ES-I3 (cell line): ENCODE measurements around the gene EFNA3.

ENCODE experiments used
- H3K36me3 ChIP-seq: 2 replicates; pipeline ENCODE4 v1.6.1; 2013; ENCODE audit warnings: mild to moderate bottlenecking, low read length, control low read depth, moderate library complexity; ENCODE audit not compliant: insufficient read depth
- H3K4me1 ChIP-seq: 2 replicates; pipeline ENCODE4 v1.6.1; 2013; ENCODE audit warnings: mild to moderate bottlenecking, control low read depth, low read length; ENCODE audit not compliant: insufficient read depth
- H3K9ac ChIP-seq: 2 replicates; pipeline ENCODE4 v1.6.1; 2013; ENCODE audit warnings: low read depth, mild to moderate bottlenecking, low read length, moderate library complexity
- H3K9me3 ChIP-seq: 2 replicates; pipeline ENCODE4 v1.6.1; 2013; ENCODE audit warnings: mild to moderate bottlenecking, low read length, moderate library complexity; ENCODE audit not compliant: control insufficient read depth, insufficient read depth

The EFNA3 gene

DNA sequence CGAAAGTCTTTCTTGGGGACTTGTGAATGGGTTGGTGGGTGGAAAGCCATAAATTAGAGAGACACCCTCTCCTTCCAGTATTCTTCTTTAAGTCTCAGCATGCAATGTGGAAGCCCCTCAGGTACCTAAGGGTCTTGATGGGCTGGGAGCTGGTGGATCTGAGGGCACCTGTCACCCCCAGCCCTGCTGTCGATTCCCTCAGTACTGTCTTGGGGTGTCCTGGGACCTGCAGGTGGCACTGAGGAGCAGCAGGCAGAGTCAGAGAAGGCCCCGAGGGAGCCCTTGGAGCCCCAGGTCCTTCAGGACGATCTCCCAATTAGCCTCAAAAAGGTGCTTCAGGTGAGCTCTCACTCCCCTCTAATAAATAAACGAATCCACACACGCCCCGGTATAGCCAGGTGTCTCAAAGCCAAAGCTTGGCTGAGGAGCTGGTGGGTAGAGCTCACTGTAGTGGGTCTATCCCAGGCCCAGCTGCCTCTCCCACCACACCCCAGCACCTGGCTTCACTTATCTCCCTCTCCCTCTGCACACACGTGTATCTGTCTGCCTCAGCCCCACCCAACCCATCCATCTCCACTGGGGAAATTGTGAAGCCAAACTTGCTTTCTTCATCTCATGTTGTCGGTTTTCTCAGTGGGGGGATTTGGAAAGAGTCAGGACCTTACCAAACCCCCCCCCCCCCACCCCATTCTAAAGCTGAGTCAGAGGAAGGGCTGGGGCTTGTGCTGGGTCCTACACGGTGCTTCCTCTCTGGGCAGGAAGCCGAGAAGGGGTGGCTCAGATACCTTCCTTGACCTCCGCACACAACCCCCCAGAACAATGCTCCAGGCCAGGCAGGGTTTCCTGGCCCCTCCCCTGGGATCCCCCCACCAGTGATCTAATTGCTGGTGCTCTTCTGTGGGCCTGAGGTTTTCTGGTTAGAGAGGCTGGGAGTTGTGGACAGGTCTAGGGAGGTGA lies 25.9 kb upstream of the EFNA3 start:
- Histone ChIP-seq H3K9ac (peak overlapping the region; percentile 78; the same call in 1 of the 2 replicates), H3K4me1 (peaks cover 11% of the 10 kb centered on the region; the same call in 1 of the 2 replicates), H3K36me3 (no peaks in the 10 kb centered on the region), H3K9me3 (no peaks in the 10 kb centered on the region)

GRCh38 chr1:155053531-155054105 lies 25.0 kb upstream of the EFNA3 start:
- Histone ChIP-seq H3K9me3 (no peaks in the 10 kb centered on the region), H3K4me1 (peaks cover 11% of the 10 kb centered on the region; the same call in 1 of the 2 replicates), H3K9ac (no peak overlapping the region), H3K36me3 (no peaks in the 10 kb centered on the region; the same call in 1 of the 2 replicates)

DNA sequence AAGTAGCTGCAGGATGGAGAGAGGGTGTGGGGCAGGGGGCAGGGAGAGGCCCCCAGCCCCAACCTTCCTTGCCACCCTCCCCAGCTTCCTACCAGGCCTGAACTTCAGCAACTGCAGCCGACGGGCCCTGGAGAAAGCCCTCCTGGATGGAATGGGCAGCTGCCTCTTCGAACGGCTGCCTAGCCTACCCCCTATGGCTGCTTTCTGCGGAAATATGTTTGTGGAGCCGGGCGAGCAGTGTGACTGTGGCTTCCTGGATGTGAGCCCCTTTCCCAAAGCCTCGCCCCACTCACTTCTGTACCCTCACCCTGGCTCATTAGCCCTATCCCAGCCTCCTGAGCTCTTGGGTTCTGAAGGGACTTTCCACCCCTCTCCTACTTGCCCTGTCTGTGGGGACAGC lies 21.5 kb upstream of the EFNA3 start:
- Histone ChIP-seq H3K9ac (no peak overlapping the region), H3K9me3 (no peaks in the 10 kb centered on the region), H3K36me3 (no peaks in the 10 kb centered on the region; the same call in 1 of the 2 replicates), H3K4me1 (peaks cover 6% of the 10 kb centered on the region; the same call in 1 of the 2 replicates)

- no peaks in the 10 kb centered on the region; the same call in 1 of the 2 replicates for H3K36me3 ChIP-seq
- H3K9ac ChIP-seq: no peak overlapping the region
- H3K4me1 ChIP-seq: peaks cover under 1% of the 10 kb centered on the region; the same call in 1 of the 2 replicates
- no peaks in the 10 kb centered on the region for H3K9me3 ChIP-seq
Measured at GRCh38 chr1:155057788-155058211, 20.8 kb upstream of the EFNA3 start.

DNA sequence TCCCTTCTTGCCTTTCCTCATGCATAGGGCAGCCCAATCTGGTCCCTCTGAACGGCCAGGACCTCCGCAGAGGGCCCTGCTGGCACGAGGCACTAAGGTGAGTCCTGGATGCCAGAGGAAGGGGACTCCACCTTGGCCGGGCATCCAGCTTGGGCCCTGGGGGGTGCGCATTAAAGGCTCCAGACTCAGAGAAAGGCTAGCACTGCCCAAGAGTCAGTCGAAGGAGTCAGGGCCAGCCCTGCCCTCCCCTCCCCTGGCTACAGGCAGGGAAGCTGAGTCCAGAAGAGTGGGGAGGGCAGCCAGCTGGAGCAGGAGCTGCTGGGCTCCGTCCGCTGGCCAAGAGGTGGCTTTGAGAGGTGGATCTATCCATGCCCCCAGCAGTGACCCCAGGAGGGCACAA lies 17.9 kb upstream of the EFNA3 start:
- no peaks in the 10 kb centered on the region; the same call in 1 of the 2 replicates for H3K36me3 ChIP-seq
- H3K4me1 ChIP-seq: no peaks in the 10 kb centered on the region
- H3K9ac ChIP-seq: no peak overlapping the region
- no peaks in the 10 kb centered on the region for H3K9me3 ChIP-seq

DNA sequence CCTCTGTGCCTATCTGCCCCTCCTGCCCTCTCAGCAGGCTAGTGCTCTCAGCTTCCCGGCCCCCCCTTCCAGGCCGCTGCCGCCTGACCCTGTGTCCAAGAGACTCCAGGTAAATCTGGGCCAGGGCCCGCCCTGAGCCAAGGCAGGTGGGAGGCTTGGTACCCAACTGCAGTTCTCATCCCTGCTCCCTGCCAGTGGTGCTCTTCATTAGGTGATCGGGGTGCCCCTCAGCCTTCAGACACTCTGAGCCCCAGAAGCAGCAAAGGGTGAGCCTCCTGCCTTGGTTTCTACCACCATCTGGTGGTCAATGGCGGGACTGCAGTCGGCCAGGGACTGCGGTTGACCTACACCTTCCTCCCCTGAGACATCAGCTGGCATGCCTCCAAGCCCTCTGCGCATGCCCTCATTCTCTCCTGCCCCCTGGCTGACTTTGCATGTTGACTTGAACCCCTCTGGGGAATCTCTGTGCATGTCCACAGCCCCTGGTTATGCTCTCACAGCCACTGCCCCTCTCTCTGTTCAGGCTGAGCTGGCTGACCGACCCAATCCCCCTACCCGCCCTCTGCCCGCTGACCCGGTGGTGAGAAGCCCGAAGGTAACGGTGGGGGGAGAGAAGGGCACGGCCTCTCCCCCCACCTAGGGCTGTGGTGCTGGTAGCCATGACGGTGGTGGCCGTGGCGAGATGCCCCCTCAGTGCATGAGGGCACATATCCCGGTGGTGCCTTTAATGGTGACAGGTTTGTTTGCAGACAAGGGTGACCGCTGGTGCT lies 17.1 kb upstream of the EFNA3 start:
- H3K36me3 ChIP-seq: no peaks in the 10 kb centered on the region; the same call in 1 of the 2 replicates
- H3K9ac ChIP-seq: peak overlapping the region; percentile 40; the same call in 1 of the 2 replicates
- no peaks in the 10 kb centered on the region for H3K9me3 ChIP-seq
- no peaks in the 10 kb centered on the region for H3K4me1 ChIP-seq

- H3K9ac ChIP-seq: peak overlapping the region; percentile 40; the same call in 1 of the 2 replicates
- H3K36me3 ChIP-seq: no peaks in the 10 kb centered on the region; the same call in 1 of the 2 replicates
- no peaks in the 10 kb centered on the region for H3K9me3 ChIP-seq
- H3K4me1 ChIP-seq: no peaks in the 10 kb centered on the region
Measured at GRCh38 chr1:155062151-155062686, 16.4 kb upstream of the EFNA3 start.

DNA sequence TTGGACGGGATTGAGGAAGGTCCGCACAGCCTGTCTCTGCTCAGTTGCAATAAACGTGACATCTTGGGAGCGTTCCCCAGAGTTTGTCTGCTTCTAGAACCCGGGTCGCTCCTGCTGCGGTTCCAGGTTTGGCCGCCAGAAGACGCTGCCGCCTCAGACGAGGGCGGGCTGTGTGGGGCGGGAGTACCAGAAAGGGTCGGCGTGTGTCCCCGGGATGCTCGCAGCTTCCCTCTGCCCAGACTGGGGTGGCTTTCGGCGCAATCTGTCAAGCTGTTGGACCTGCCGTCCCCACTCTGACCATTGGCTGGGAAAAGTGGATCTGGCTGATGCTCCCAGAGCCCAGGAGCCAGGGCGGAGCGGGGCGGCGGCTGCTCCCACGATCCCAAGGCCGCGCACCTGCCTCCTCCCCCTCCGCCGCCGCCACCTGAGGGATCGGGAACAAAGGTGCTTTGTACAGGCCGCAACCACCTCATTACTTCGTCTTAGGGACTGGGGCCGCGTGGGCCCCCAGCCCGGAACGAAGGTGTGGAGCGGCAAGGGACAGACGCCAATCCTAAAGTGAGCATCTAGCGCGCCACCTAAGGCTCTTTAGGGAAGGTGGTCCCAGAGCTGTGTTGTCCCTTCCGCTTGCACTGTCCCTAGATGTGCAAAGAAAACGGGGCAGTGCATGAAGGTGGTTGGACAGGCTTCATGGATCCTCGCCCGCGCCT lies 15.8 kb upstream of the EFNA3 start:
- Histone ChIP-seq H3K9me3 (no peaks in the 10 kb centered on the region), H3K9ac (peak overlapping the region; percentile 92; the same call in 1 of the 2 replicates), H3K36me3 (no peaks in the 10 kb centered on the region; the same call in 1 of the 2 replicates), H3K4me1 (no peaks in the 10 kb centered on the region)

DNA sequence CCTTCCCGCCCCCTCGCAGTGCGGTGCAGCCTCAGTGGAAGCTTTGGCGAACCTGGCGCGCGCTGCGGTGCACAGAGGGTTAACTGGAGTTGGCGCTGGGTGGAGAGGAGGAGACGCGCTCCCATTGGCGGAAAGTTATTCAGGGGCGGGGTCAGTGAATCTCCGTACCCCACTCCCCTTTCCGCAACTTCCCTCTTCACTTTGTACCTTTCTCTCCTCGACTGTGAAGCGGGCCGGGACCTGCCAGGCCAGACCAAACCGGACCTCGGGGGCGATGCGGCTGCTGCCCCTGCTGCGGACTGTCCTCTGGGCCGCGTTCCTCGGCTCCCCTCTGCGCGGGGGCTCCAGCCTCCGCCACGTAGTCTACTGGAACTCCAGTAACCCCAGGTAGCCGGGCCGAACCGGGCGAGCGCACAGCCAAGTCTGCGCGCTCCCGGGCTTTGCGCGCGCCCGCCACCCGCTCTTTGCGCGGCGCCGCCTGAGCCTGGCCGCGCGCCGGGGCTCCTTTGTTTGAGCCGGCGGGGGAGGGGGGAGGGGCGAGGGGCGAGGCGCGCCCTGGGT lies 15.0 kb upstream of the EFNA3 start, which contains the start of gene EFNA4:
TSS of gene EFNA4 (plus strand) at position 191 of the 561 bp plus-strand sequence. CDS start at position 275, 84 bp downstream.
- no peaks in the 10 kb centered on the region for H3K9me3 ChIP-seq
- H3K36me3 ChIP-seq: no peaks in the 10 kb centered on the region
- H3K4me1 ChIP-seq: no peaks in the 10 kb centered on the region; the same call in 1 of the 2 replicates
- peak within 1 kb of the TSS; percentile 92 for H3K9ac ChIP-seq

DNA sequence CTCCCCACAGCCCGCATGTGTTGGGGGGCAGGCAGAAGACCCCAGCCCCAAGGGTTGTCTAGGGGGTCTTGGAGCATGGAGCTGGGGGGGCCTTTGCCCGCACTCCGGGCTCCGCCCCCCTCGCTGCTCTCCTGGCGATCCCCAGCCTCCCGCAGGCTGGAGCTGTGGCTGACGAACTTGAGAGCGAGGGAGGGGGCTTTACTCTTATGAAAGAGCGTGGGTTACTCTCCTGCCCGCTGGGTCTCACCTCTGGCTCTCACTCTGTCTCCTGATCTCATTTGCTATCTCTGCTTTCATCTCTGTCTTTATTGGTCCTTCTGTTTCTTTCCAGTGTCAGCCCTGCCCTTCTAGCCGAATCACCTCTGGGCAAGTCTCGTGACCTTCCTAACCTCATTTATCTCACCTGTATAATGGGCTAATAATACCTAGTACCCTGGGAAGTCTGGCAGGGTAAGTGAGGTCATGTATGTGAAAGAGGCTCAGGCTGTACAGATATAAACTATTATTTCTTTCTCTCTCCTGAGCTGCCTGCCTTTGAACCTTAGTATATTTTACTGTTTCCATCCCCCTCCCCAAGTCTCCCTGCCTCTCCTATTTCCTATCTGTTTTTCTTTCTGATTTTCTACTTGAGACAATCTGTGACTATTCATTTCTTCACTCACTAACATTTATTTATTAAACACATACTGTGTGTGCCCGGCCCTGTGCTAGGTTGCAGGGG lies 14.4 kb upstream of the EFNA3 start:
- no peaks in the 10 kb centered on the region for H3K9me3 ChIP-seq

DNA sequence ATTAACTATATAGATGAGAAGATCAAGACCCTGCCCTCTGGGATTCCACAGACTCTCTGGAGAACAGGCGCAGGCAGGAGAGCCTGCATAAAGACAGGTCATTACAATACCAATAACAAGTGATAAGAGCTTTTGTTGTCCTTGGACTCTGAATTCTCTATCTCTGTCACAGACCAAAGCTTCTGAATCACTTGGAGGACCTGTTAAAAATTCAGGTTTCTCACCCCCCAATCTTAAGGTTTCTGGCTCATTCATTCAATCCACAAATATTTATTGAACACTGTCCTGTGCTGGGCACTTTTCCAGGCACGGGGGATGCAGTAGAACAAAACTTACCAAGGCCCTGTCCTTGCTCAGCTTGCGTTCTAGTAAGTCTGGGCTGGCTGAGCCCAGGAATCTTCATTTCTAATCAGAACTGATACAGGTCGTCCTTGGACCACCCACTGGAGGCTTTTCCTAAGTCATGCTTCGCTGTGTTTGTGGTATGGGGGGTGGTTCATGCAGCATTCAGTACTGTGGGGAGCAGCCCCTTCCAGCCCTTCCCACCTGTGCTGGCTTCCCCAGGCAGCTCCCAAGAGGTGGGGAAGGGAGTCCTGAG lies 13.7 kb upstream of the EFNA3 start:
- no peaks in the 10 kb centered on the region for H3K9me3 ChIP-seq
- no peaks in the 10 kb centered on the region; the same call in 1 of the 2 replicates for H3K4me1 ChIP-seq
- H3K36me3 ChIP-seq: no peaks in the 10 kb centered on the region
- no peak overlapping the region for H3K9ac ChIP-seq

More for the DNA sequence above, 14.4 kb upstream of the EFNA3 start:
- peak overlapping the region; percentile 92 for H3K9ac ChIP-seq
- H3K36me3 ChIP-seq: no peaks in the 10 kb centered on the region
- H3K4me1 ChIP-seq: no peaks in the 10 kb centered on the region; the same call in 1 of the 2 replicates

DNA sequence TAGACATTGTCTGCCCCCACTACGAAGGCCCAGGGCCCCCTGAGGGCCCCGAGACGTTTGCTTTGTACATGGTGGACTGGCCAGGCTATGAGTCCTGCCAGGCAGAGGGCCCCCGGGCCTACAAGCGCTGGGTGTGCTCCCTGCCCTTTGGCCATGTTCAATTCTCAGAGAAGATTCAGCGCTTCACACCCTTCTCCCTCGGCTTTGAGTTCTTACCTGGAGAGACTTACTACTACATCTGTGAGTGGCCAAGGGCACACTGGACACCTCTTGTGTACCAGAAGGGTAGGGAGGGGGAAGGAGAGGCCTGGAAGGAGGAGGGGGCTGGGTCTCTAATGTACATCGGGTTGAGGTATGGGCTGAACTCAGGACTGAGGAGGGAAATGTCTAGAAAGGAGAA lies 11.9 kb upstream of the EFNA3 start:
- Histone ChIP-seq H3K36me3 (no peaks in the 10 kb centered on the region), H3K9me3 (no peaks in the 10 kb centered on the region), H3K9ac (no peak overlapping the region), H3K4me1 (peaks cover 4% of the 10 kb centered on the region; the same call in 1 of the 2 replicates)
